ENCODE results near the gene PRR29.
A peak's percentile ranks its signal among the peaks of the same experiment; 100 is the strongest.

PRR29 gene

DNA sequence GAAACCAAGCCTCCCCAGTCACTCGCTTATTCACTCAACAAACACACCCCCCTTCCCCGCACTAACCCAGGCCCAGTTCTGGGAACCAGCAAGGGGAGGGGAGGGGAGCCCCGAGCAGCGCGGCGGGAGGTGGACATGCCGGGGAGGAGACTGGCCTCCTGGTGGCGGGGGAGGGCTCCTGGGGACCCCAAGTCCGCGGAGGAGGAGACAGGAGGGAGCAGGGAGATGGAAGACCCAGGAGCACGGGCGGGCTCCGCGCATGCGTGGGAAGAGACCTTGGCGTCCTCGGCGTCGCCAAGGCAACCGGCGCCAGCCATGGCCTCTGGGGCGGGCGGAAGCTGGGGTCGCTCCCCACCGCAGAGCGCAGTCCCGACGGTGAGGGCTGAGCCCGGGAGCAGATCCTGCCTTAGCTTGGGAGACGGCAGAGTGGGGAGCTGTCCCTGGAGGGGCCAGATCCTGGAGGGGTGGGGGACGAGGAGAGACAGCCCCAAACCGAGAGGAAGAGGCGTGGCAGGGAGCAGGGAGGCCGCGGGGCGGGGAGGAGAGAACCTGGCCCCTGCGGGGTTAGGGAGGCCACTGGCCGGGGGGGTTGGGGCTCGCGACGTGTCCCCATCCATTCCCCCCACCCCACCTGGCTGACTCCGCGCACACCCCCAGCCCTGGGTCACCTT is at the start of gene PRR29:
Gene PRR29, plus strand, starts transcription at position 302 of the 671 bp plus-strand sequence. Its CDS starts 14 bp downstream, at position 316.
- H3K36me3 ChIP-seq (ENCODE audit: control insufficient read depth, insufficient read depth, low read length): no peaks in the 10 kb centered on the region
- H3K79me2 ChIP-seq: no peaks in the 10 kb centered on the region
- H3K4me1 ChIP-seq: peaks cover 5% of the 10 kb centered on the region
- no peak within 1 kb of the TSS for H3K9ac ChIP-seq
- H3K9me3 ChIP-seq (ENCODE audit: control insufficient read depth, low read length): no peaks in the 10 kb centered on the region
- TF ChIP-seq CTCF (IDR thresholded peaks at IDR 0.05): no peak
- peak within 1 kb of the TSS; percentile 84 for H2AFZ ChIP-seq
- peak within 1 kb of the TSS; percentile 34 for H3K27ac ChIP-seq
- H3K27me3 ChIP-seq (ENCODE audit: control insufficient read depth, insufficient read depth, low read length): no peaks in the 10 kb centered on the region
- H3K4me3 ChIP-seq (ENCODE audit: low read depth, low read length): peak within 1 kb of the TSS; percentile 74
- H3K4me2 ChIP-seq (ENCODE audit: low read length): peak within 1 kb of the TSS; percentile 95

GRCh38 chr17:63948521-63948920 is 49.6 kb upstream of the PRR29 start:
- Histone ChIP-seq H3K36me3 (ENCODE audit: control insufficient read depth, insufficient read depth, low read length) (no peaks in the 10 kb centered on the region), H3K9me3 (ENCODE audit: control insufficient read depth, low read length) (no peaks in the 10 kb centered on the region), H3K79me2 (no peaks in the 10 kb centered on the region), H3K4me2 (ENCODE audit: low read length) (no peak overlapping the region), H3K4me3 (ENCODE audit: low read depth, low read length) (no peak overlapping the region), H3K27me3 (ENCODE audit: control insufficient read depth, insufficient read depth, low read length) (no peaks in the 10 kb centered on the region), H3K9ac (no peak overlapping the region), H3K4me1 (peaks cover 3% of the 10 kb centered on the region), H3K27ac (no peak overlapping the region), H2AFZ (no peak overlapping the region)
- no peak for TF ChIP-seq CTCF (IDR thresholded peaks at IDR 0.05)

- Histone ChIP-seq H3K4me1 (peaks cover 9% of the 10 kb centered on the region), H3K79me2 (no peaks in the 10 kb centered on the region), H3K27ac (no peak overlapping the region), H3K27me3 (ENCODE audit: control insufficient read depth, insufficient read depth, low read length) (no peaks in the 10 kb centered on the region), H3K9me3 (ENCODE audit: control insufficient read depth, low read length) (no peaks in the 10 kb centered on the region), H3K4me3 (ENCODE audit: low read depth, low read length) (no peak overlapping the region), H3K4me2 (ENCODE audit: low read length) (no peak overlapping the region), H3K9ac (no peak overlapping the region), H2AFZ (no peak overlapping the region), H3K36me3 (ENCODE audit: control insufficient read depth, insufficient read depth, low read length) (no peaks in the 10 kb centered on the region)
- no peak for TF ChIP-seq CTCF (IDR thresholded peaks at IDR 0.05)
These were observed 48.4 kb upstream of the PRR29 start for GRCh38 chr17:63949576-63950250.

DNA sequence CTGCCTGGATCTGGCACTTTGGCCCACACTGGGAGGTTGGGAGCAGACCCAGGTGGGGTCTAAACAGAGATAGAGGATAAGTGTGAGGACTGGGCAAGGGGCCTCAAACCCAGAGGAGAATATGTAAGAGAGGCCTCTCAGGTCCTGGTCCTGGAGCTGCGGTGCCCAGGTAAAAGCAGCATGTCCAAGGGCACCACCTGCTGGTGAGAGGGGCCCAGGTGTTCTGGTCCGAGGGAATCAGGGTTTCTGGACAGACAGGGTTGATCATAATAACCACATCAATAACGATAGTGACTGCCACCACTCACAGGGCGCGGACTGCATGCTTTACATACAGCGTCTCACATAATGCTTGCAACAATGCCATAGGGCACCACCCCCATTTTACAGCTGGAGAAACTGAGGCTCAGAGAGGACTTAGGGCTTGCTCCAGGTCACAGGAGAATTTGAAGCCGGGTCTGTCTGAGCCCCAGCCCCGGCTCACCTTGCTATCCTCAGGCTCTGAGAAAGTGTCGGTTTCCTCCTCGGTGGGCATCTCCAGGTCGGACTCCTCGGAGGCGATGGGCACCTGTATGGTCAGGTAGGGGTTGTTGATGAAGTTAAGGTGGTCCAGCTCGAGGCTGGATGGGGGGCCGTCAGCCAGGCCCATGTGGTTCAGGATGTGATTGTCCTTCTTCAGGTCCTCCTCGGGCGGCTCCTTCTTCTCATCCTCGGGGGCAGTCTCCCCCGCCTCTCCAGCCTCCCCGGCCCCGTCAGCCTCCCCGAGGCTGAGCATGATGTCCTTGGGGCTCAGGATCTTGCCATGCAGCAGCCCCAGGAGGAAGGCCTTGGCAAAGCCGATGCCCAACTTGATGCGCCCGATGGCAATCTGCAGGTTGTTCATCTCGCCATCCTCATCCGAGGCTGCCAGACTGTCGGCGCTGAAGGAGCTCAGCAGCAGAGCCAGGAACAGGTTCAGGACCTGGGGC is 46.9 kb upstream of the PRR29 start:
- no peak overlapping the region for H3K4me3 ChIP-seq (ENCODE audit: low read depth, low read length)
- H3K27ac ChIP-seq: no peak overlapping the region
- TF ChIP-seq CTCF (IDR thresholded peaks at IDR 0.05): peak; percentile 68
- H3K4me2 ChIP-seq (ENCODE audit: low read length): no peak overlapping the region
- H3K4me1 ChIP-seq: peaks cover 12% of the 10 kb centered on the region
- H3K27me3 ChIP-seq (ENCODE audit: control insufficient read depth, insufficient read depth, low read length): no peaks in the 10 kb centered on the region
- no peaks in the 10 kb centered on the region for H3K9me3 ChIP-seq (ENCODE audit: control insufficient read depth, low read length)
- no peak overlapping the region for H2AFZ ChIP-seq
- H3K79me2 ChIP-seq: no peaks in the 10 kb centered on the region
- H3K9ac ChIP-seq: no peak overlapping the region
- H3K36me3 ChIP-seq (ENCODE audit: control insufficient read depth, insufficient read depth, low read length): no peaks in the 10 kb centered on the region

Measured in parathyroid adenoma (tissue), 2 donors.